DND-41 (cell line): ENCODE data around the gene MACROH2A2.

Experiments
- ATAC-seq: fragments of 200-7000 bp; cut with Tn5 transposase; 3 replicates; pipeline ENCODE4 v1.9.1; 2021; ENCODE audit warnings: low read depth; ENCODE audit not compliant: insufficient read depth
- DNase-seq: peaks from one replicate; pipeline ENCODE4 v3.0.0-alpha.2; 2020
- H2AFZ ChIP-seq: 2 replicates; pipeline ENCODE4 v1.6.0; 2012; ENCODE audit warnings: low read depth, low read length
- H3K27ac ChIP-seq: 2 replicates; pipeline ENCODE4 v1.5.1; 2012; ENCODE audit warnings: low read length, inconsistent platforms
- H3K27me3 ChIP-seq: fragments of 200-600 bp; sonication (generic); 2 replicates; pipeline ENCODE4 v1.6.0; 2012; ENCODE audit warnings: low read length, mild to moderate bottlenecking, inconsistent platforms; ENCODE audit not compliant: insufficient read depth, poor library complexity
- H3K36me3 ChIP-seq: 2 replicates; pipeline ENCODE4 v1.5.1; 2012; ENCODE audit warnings: low read length, inconsistent platforms; ENCODE audit not compliant: insufficient read depth
- H3K4me1 ChIP-seq: 2 replicates; pipeline ENCODE4 v1.5.1; 2012; ENCODE audit warnings: mild to moderate bottlenecking, low read length; ENCODE audit not compliant: insufficient read depth
- H3K4me2 ChIP-seq: 2 replicates; pipeline ENCODE4 v1.6.0; 2012; ENCODE audit warnings: mild to moderate bottlenecking, moderate library complexity, low read length, inconsistent platforms; ENCODE audit not compliant: insufficient read depth
- H3K4me3 ChIP-seq, 2 experiments: fragments of 200-600 bp in 1 of 2; shearing (Covaris generic) in 1 of 2; 2 replicates each; pipeline ENCODE4 v1.5.1; 2012 to 2016; ENCODE audit warnings: inconsistent platforms in 2 of 2, low read length in 2 of 2, mild to moderate bottlenecking in 2 of 2, low read depth in 1 of 2, moderate library complexity in 1 of 2
- H3K79me2 ChIP-seq: 2 replicates; pipeline ENCODE4 v1.6.0; 2012; ENCODE audit warnings: low read length, inconsistent platforms; ENCODE audit not compliant: insufficient read depth
- H3K9ac ChIP-seq: 2 replicates; pipeline ENCODE4 v1.6.0; 2012; ENCODE audit warnings: low read depth, mild to moderate bottlenecking, inconsistent platforms, low read length, moderate library complexity
- H3K9me3 ChIP-seq: 2 replicates; pipeline ENCODE4 v1.5.1; 2012; ENCODE audit warnings: low read length, moderate library complexity, mild to moderate bottlenecking, inconsistent platforms; ENCODE audit not compliant: insufficient read depth, severe bottlenecking
- H4K20me1 ChIP-seq: 2 replicates; pipeline ENCODE4 v1.6.0; 2012; ENCODE audit warnings: low read length; ENCODE audit not compliant: insufficient read depth
- CTCF ChIP-seq: IDR thresholded peaks from 2 replicates; pipeline ENCODE4 v1.5.1; 2012; ENCODE audit warnings: borderline replicate concordance, low read length, moderate library complexity, mild to moderate bottlenecking; ENCODE audit not compliant: poor library complexity, severe bottlenecking; ENCODE audit errors: extremely low read depth
- EZH2 ChIP-seq: IDR thresholded peaks from 3 replicates; pipeline ENCODE4 v1.6.1; 2012; ENCODE audit warnings: borderline replicate concordance, low read depth, mild to moderate bottlenecking, moderate library complexity, low read length, inconsistent platforms; ENCODE audit not compliant: severe bottlenecking

Gene MACROH2A2

GRCh38 chr10:70117646-70118045 is 65.0 kb downstream of the MACROH2A2 start:
- Histone ChIP-seq H3K79me2 (no peaks in the 10 kb centered on the region), H3K27me3 (no peaks in the 10 kb centered on the region), H3K9me3 (no peaks in the 10 kb centered on the region), H3K4me1 (no peaks in the 10 kb centered on the region), H3K4me2 (no peak overlapping the region), H4K20me1 (no peaks in the 10 kb centered on the region), H3K27ac (no peak overlapping the region), H3K4me3 (no peak overlapping the region), H3K9ac (no peak overlapping the region), H3K36me3 (no peaks in the 10 kb centered on the region), H2AFZ (no peak overlapping the region)
- DNase-seq (no peak), ATAC-seq (no peak)
- TF ChIP-seq CTCF (no peak), EZH2 (no peak)

DNA sequence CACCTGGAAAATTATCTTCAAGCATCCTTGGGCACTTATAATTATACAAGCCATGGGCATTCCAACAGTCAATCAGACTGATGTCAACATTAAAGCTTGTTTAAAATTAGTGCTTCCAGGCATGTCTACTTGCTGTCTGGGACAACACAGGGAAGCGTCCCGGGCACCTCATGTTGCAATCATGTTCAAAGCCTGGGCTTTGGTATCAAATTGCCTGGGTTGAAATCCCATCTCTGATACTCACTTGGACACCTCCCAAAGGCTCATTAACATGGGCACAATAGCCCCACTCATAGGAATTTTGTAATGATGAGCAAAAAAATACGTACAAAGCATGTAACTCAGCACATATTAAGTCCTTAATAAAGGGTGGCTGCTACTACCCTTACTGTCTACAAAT is 65.5 kb downstream of the MACROH2A2 start:
- no peak overlapping the region for H2AFZ ChIP-seq
- no peaks in the 10 kb centered on the region for H4K20me1 ChIP-seq
- no peaks in the 10 kb centered on the region for H3K36me3 ChIP-seq
- DNase-seq (no peak), ATAC-seq (no peak)
- H3K27me3 ChIP-seq: no peaks in the 10 kb centered on the region
- H3K27ac ChIP-seq: no peak overlapping the region
- no peaks in the 10 kb centered on the region for H3K79me2 ChIP-seq
- no peak overlapping the region for H3K9ac ChIP-seq
- H3K9me3 ChIP-seq: no peaks in the 10 kb centered on the region
- H3K4me1 ChIP-seq: no peaks in the 10 kb centered on the region
- no peak overlapping the region for H3K4me2 ChIP-seq
- no peak overlapping the region for H3K4me3 ChIP-seq
- TF ChIP-seq CTCF: no peak
- TF ChIP-seq EZH2: no peak

- Histone ChIP-seq H3K36me3 (no peaks in the 10 kb centered on the region), H3K27me3 (no peaks in the 10 kb centered on the region), H3K4me2 (no peak overlapping the region), H3K9me3 (no peaks in the 10 kb centered on the region), H3K4me1 (no peaks in the 10 kb centered on the region), H3K79me2 (no peaks in the 10 kb centered on the region), H3K4me3 (no peak overlapping the region), H2AFZ (no peak overlapping the region), H3K27ac (no peak overlapping the region), H3K9ac (no peak overlapping the region), H4K20me1 (no peaks in the 10 kb centered on the region)
- DNase-seq (no peak), ATAC-seq (no peak)
- TF ChIP-seq CTCF: no peak
Observed at GRCh38 chr10:70119197-70119596, 66.6 kb downstream of the MACROH2A2 start.

- ATAC-seq: no peak
- H3K36me3 ChIP-seq: no peaks in the 10 kb centered on the region
- H3K27ac ChIP-seq: no peak overlapping the region
- no peak overlapping the region for H3K4me3 ChIP-seq
- H3K27me3 ChIP-seq: no peaks in the 10 kb centered on the region
- no peak for TF ChIP-seq EZH2
- no peak for TF ChIP-seq CTCF
- no peaks in the 10 kb centered on the region for H3K79me2 ChIP-seq
- no peaks in the 10 kb centered on the region for H3K9me3 ChIP-seq
- H3K9ac ChIP-seq: no peak overlapping the region
- H3K4me1 ChIP-seq: no peaks in the 10 kb centered on the region
- H3K4me2 ChIP-seq: no peak overlapping the region
- H4K20me1 ChIP-seq: no peaks in the 10 kb centered on the region
- H2AFZ ChIP-seq: no peak overlapping the region
- DNase-seq: no peak
Observed at GRCh38 chr10:70119623-70120022, 67.0 kb downstream of the MACROH2A2 start.
